Upper lobe of left lung (tissue), 4 donors: ENCODE data around the gene LECT2.

Experiments
- EP300 ChIP-seq, 4 donors: sonication (generic); formaldehyde crosslinking; IDR thresholded peaks; one replicate each; pipeline ENCODE4 v1.5.1; 2017; ENCODE audit warnings: antibody characterized with exemption in 4 of 4, control low read depth in 2 of 4
- POLR2A ChIP-seq, 4 donors: fragments of 450-650 bp; IDR thresholded peaks; one replicate each; pipeline ENCODE4 v1.5.1; 2016 to 2017; ENCODE audit warnings: antibody characterized with exemption in 4 of 4, mild to moderate bottlenecking in 2 of 4
- TF ChIP-seq, protein P1 (sequence below), 6 experiments: fragments of 450-650 bp in 4 of 6; fragments of 200-600 bp in 2 of 6; sonication (generic) in 2 of 6; IDR thresholded peaks; one replicate each; pipeline ENCODE4 v1.5.1; 2016 to 2019; ENCODE audit warnings: antibody characterized with exemption in 6 of 6

DNA sequence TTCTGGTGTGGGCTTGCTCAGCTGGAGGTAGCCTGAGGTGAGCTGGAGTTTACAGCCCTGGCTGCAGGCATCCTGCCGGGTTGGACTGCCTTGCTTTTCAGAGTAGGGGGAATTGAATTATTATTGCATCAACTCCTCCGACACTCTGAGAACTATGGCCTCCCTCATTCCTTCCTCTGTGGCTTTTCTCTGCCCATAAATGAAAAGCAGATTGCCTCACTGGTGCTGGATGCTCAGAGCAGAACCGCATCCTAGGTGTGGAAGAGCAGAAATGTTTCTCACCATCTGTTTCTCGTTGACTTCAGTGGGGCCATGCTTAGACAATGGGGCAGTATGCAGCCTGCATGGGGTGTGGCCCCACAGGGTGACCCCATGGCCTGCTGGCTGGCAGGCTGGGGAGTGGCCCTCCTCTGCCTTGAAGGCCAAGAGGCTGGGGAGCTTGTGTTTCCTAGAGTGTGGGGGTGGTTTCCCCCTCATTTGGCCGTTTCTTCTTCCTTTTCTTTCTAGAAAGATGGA, 46.7 kb upstream of the LECT2 start:
- TF ChIP-seq, protein P1, sequence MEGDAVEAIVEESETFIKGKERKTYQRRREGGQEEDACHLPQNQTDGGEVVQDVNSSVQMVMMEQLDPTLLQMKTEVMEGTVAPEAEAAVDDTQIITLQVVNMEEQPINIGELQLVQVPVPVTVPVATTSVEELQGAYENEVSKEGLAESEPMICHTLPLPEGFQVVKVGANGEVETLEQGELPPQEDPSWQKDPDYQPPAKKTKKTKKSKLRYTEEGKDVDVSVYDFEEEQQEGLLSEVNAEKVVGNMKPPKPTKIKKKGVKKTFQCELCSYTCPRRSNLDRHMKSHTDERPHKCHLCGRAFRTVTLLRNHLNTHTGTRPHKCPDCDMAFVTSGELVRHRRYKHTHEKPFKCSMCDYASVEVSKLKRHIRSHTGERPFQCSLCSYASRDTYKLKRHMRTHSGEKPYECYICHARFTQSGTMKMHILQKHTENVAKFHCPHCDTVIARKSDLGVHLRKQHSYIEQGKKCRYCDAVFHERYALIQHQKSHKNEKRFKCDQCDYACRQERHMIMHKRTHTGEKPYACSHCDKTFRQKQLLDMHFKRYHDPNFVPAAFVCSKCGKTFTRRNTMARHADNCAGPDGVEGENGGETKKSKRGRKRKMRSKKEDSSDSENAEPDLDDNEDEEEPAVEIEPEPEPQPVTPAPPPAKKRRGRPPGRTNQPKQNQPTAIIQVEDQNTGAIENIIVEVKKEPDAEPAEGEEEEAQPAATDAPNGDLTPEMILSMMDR (IDR thresholded peaks at IDR 0.05), result no peak
- TF ChIP-seq POLR2A (IDR thresholded peaks at IDR 0.05) (no peak), EP300 (IDR thresholded peaks at IDR 0.05) (no peak)
